PC-3 (cell line): ENCODE results near the gene CDH4. TPM values are rescaled to one million over a fixed set of nuclear protein-coding genes. Genes with fewer than 3 reads are reported as not detected.

Experiments used
- ATAC-seq: fragments of 200-7000 bp; cut with Tn5 transposase; 2 replicates; pipeline ENCODE4 v1.9.1; 2020; ENCODE audit warnings: mild to moderate bottlenecking, moderate library complexity
- BruUV-seq: library from RNA; stranded (reverse); fragments of 400-500 nt; replicated peaks from 2 replicates; lab custom pipeline; 2021; lab: Mats Ljungman, UMichigan
- CTCF ChIA-PET: fragments of 300-600 bp; sonication (Branson Sonifier 250); formaldehyde crosslinking; loops from one replicate; lab custom pipeline; 2022; ENCODE audit warnings: antibody characterized with exemption; lab: Charles Lee
- POLR2A ChIA-PET: fragments of 300-600 bp; sonication (Branson Sonifier 250); formaldehyde crosslinking; loops from one replicate; lab custom pipeline; 2022; ENCODE audit warnings: antibody characterized with exemption; ENCODE audit not compliant: unreplicated experiment; lab: Charles Lee
- DNase-seq: peaks from one replicate; pipeline ENCODE4 v3.0.0-alpha.2; 2015
- H2AFZ ChIP-seq: fragments of 300-600 bp; sonication (generic); 2 replicates; pipeline ENCODE4 v1.6.0; 2016; ENCODE audit warnings: antibody characterized with exemption, low read length
- H3F3A ChIP-seq: fragments of 300-600 bp; sonication (generic); one replicate; pipeline ENCODE4 v1.6.0; 2017; ENCODE audit warnings: antibody characterized with exemption, low read length, control low read depth, mild to moderate bottlenecking; ENCODE audit not compliant: unreplicated experiment
- H3K27ac ChIP-seq: fragments of 300-600 bp; sonication (generic); 2 replicates; pipeline ENCODE4 v1.5.1; 2016; ENCODE audit warnings: mild to moderate bottlenecking, low read length
- H3K27me3 ChIP-seq: fragments of 300-600 bp; sonication (generic); 2 replicates; pipeline ENCODE4 v1.6.1; 2016; ENCODE audit warnings: low read length, mixed read lengths
- H3K36me3 ChIP-seq: fragments of 300-600 bp; sonication (generic); 2 replicates; pipeline ENCODE4 v1.6.1; 2016; ENCODE audit warnings: low read depth, mixed run types, low read length, mixed read lengths
- H3K4me1 ChIP-seq: fragments of 300-600 bp; sonication (generic); 2 replicates; pipeline ENCODE4 v1.5.1; 2016; ENCODE audit warnings: low read length; ENCODE audit not compliant: insufficient read depth
- H3K4me2 ChIP-seq: fragments of 300-600 bp; sonication (generic); 2 replicates; pipeline ENCODE4 v1.6.0; 2016; ENCODE audit warnings: low read length
- H3K4me3 ChIP-seq: fragments of 300-600 bp; sonication (generic); 2 replicates; pipeline ENCODE4 v1.5.1; 2016; ENCODE audit warnings: mild to moderate bottlenecking, low read length, mixed read lengths
- H3K79me2 ChIP-seq: fragments of 300-600 bp; sonication (generic); 2 replicates; pipeline ENCODE4 v1.6.1; 2017; ENCODE audit warnings: low read length, mixed read lengths
- H3K9ac ChIP-seq: fragments of 300-600 bp; sonication (generic); 2 replicates; pipeline ENCODE4 v1.6.0; 2016; ENCODE audit warnings: mild to moderate bottlenecking, low read length
- H3K9me2 ChIP-seq: fragments of 300-600 bp; sonication (generic); replicated peaks from 2 replicates; pipeline ENCODE4 v1.6.1; 2016; ENCODE audit warnings: mixed run types, low read length, mixed read lengths
- H3K9me3 ChIP-seq: fragments of 300-600 bp; sonication (generic); 2 replicates; pipeline ENCODE4 v1.6.1; 2016; ENCODE audit warnings: low read length, mixed read lengths
- H4K20me1 ChIP-seq: fragments of 300-600 bp; sonication (generic); 2 replicates; pipeline ENCODE4 v1.6.1; 2016; ENCODE audit warnings: low read length, mixed read lengths
- CTCF ChIP-seq: fragments of 300-600 bp; sonication (generic); conservative IDR thresholded peaks from 2 replicates; pipeline ENCODE4 v1.5.1; 2017; ENCODE audit warnings: antibody characterized with exemption, low read depth, mild to moderate bottlenecking, low read length
- EZH2 ChIP-seq: fragments of 300-600 bp; sonication (generic); IDR thresholded peaks from one replicate; pipeline ENCODE4 v1.6.1; 2017; ENCODE audit warnings: antibody characterized with exemption, mild to moderate bottlenecking, low read length; ENCODE audit not compliant: unreplicated experiment
- EZH2phosphoT487 ChIP-seq: fragments of 300-600 bp; sonication (generic); IDR thresholded peaks from 2 replicates; pipeline ENCODE4 v1.6.1; 2018; ENCODE audit warnings: mild to moderate bottlenecking, antibody characterized with exemption, low read length, borderline replicate concordance
- intact Hi-C: fragments of 100-400 bp; cut with micrococcal nuclease; formaldehyde crosslinking; loops from 2 replicates; pipeline ENCODE4 v1.9.0; 2023
- total RNA-seq: library from RNA; depleted of rRNA; stranded (reverse); fragments of >200 nt; gene quantifications from 2 replicates; pipeline ENCODE4 v1.2.3, GENCODE V29; 2014

The CDH4 gene
- total RNA-seq, 1 experiment from 2014 or later, result not detected

DNA sequence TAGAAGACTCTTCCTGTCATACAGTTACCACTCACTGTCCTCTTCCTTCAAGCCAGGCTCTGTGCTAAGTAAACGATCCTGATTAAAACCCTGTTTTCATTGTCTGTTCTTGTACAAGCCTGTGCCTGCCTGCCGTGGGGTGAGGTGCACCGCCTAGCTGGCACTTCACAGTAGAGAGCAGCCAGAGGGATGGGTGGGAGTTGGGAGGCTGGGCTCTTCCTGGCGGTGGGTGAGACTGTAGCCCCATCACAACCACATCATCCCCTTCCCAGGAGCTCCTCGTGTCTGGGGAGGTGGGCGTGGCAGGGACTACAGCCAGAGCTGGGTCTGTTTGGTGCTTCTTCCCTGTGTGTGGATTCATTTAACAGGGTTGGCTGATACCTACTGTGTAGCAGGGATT lies 431.7 kb downstream of the CDH4 start:
- no peak overlapping the region for H3K9ac ChIP-seq
- H3K27me3 ChIP-seq, result peaks cover 84% of the 10 kb centered on the region
- no peaks in the 10 kb centered on the region for H3K36me3 ChIP-seq
- no peaks in the 10 kb centered on the region for H4K20me1 ChIP-seq
- no peaks in the 10 kb centered on the region for H3K9me2 ChIP-seq
- no TSS peak for BruUV-seq
- no peaks in the 10 kb centered on the region for H3K4me1 ChIP-seq
- H3K9me3 ChIP-seq, result no peaks in the 10 kb centered on the region
- no peaks in the 10 kb centered on the region for H3K79me2 ChIP-seq
- H3K4me2 ChIP-seq, result no peak overlapping the region
- no peak overlapping the region for H2AFZ ChIP-seq
- no peak overlapping the region for H3K27ac ChIP-seq
- H3F3A ChIP-seq, result no peaks in the 10 kb centered on the region
- no peak for TF ChIP-seq EZH2
- no peak for TF ChIP-seq CTCF
- no peak for TF ChIP-seq EZH2phosphoT487
- DNase-seq, result no peak
- ChIA-PET POLR2A (no interaction called here), CTCF (no interaction called here)
- no peak for ATAC-seq
- intact Hi-C loops, result no loop called here
- no peak overlapping the region for H3K4me3 ChIP-seq

GRCh38 chr20:61684136-61684535 lies 432.1 kb downstream of the CDH4 start:
- ATAC-seq (no peak), DNase-seq (no peak)
- Histone ChIP-seq H3F3A (no peaks in the 10 kb centered on the region), H3K27ac (no peak overlapping the region), H2AFZ (no peak overlapping the region), H3K9ac (no peak overlapping the region), H3K9me2 (no peaks in the 10 kb centered on the region), H3K36me3 (no peaks in the 10 kb centered on the region), H3K4me3 (no peak overlapping the region), H3K4me2 (no peak overlapping the region), H3K27me3 (peaks cover 88% of the 10 kb centered on the region), H3K79me2 (no peaks in the 10 kb centered on the region), H4K20me1 (no peaks in the 10 kb centered on the region), H3K4me1 (no peaks in the 10 kb centered on the region), H3K9me3 (no peaks in the 10 kb centered on the region)
- POLR2A ChIA-PET, result no interaction called here
- TF ChIP-seq CTCF, result no peak
- no peak for TF ChIP-seq EZH2phosphoT487
- no peak for TF ChIP-seq EZH2
- BruUV-seq, result no TSS peak
- intact Hi-C loops, result no loop called here
- CTCF ChIA-PET, result no interaction called here

DNA sequence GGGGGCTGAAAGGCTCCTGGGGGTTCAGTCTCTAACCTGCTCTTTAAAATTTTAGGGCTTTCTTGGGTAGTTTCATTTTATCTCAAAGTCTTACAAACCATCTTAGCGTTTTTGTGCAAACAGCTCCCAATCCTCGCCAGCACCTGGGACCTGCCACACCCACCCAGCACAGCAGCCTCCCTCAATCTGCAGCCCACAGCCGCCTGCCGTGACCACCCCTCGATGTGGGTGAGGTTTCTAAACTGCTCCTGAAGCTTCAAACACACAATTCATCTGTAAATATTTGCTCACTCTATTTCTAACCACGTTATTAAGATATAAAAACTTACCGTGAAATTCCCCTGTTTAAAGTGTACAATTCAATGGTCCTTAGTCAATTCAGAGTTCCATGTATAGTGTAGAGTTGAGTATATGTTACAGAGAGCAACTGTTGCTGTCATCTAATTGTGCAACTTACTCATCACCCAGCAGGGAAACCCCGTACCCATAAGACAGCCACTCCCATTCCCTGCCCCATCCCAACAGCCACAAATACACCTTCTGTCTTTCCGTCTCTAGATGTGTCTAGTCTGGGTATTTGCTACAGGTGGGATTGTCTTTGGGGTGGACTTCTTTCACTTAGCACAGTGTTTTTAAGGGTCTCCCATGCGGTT lies 432.6 kb downstream of the CDH4 start:
- Histone ChIP-seq H3K36me3 (no peaks in the 10 kb centered on the region), H3K9me2 (no peaks in the 10 kb centered on the region), H3K9ac (no peak overlapping the region), H3K4me2 (no peak overlapping the region), H2AFZ (no peak overlapping the region), H3K4me3 (no peak overlapping the region), H4K20me1 (no peaks in the 10 kb centered on the region), H3K27me3 (peaks cover 90% of the 10 kb centered on the region), H3F3A (no peaks in the 10 kb centered on the region), H3K9me3 (no peaks in the 10 kb centered on the region), H3K79me2 (no peaks in the 10 kb centered on the region), H3K27ac (no peak overlapping the region), H3K4me1 (no peaks in the 10 kb centered on the region)
- DNase-seq, result no peak
- TF ChIP-seq EZH2 (no peak), CTCF (no peak), EZH2phosphoT487 (no peak)
- CTCF ChIA-PET, result no interaction called here
- no TSS peak for BruUV-seq
- intact Hi-C loops, result no loop called here
- POLR2A ChIA-PET, result no interaction called here
- ATAC-seq, result no peak
